GM21786 (cell line): ENCODE measurements around the gene KRT5.

Source experiments
- ATAC-seq: cut with Tn5 transposase; IDR thresholded peaks from one replicate; pipeline ENCODE4 v1.9.1; 2021; ENCODE audit not compliant: unreplicated experiment

Gene KRT5

DNA sequence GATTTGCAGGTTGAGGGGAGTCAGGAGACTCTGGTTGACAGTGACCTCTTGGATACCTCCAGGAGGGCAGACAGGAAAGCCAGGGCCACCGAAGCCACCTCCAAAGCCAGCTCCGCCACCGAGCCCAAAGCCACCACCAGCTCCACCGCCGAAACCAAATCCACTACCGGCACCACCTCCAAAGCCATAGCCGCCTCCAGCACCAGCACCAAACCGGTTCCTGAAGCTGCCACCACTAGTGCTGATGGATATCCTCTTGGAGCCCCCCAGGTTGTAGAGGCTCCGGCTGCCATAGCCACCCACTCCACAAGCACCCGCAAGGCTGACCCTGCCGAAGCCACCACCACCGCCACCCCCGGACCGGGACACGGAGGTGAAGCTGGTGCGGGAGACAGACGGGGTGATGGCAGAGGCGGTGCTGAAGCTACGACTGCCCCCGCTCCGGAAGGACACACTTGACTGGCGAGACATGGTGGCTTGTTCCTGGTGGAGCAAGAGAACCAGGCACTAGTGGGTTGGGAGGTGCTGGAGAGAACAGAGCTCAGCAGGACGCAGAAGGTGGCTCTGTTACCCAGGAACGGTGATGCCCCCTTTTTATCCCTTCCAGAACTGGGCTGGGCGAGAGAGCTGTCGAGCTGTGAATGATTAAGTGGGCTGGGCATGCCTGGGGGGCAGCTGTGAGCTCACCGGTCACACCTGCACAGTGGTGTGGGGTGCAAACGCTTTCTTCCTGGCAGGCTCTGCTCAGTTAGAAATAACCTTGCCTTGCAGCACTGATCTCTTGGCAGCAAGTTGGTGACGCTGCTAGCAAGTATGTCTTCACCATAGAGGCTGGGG, at the start of gene KRT5:
Gene KRT5 (minus strand): TSS at position 569 of the 837 bp plus-strand sequence. CDS start 98 bp downstream, at position 471.
- no peak for ATAC-seq

- no peak for ATAC-seq
These were observed 47.9 kb upstream of the KRT5 start for GRCh38 chr12:52568111-52568510.

- no peak for ATAC-seq
These were observed 46.7 kb upstream of the KRT5 start for GRCh38 chr12:52566847-52567291.

DNA sequence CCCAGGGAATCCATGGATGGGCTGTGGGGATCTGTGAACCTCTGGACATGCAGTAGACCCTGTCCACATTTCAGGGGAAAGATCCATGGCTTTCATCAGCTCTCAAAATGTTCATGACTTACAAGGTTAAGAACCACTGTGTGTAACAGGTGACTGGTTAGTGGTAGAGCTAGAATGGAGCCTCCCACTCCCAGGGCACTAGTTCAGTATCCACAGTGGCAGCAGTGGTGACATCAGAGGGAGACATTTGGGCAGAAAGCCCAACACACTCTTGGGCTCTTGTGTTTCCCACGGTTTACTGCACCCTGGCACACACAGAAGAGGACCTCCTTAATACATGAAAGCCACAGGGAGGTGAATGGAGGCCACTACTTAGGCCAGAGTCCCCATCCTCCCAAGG, 44.4 kb upstream of the KRT5 start:
- no peak for ATAC-seq

DNA sequence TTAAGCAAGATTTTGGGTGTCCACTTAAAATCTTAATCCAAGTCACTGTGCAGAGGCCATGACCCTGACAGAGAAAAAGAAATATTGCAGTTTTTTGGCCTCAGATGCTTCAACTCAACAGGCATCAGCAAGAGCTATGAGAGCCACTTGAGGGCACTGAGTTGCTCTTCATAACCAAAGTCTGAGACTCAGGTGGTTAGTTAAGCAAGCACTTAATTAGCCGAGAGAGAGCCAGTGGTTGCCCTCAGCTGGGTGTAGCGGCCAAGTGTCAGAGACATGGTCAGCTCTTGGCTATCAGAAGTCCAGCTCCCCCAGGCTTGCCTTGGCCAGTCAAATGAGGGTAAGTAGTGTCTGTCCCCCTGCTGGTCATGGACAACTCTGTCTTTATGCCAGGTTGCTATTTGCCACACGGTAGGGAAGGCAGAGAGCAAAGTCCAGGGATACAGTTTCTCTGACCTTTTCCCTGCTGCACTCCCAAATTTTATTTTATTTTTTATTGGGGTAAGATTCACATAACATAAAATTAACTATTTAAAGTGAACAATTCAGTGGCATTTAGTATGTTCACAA, 41.8 kb upstream of the KRT5 start:
- ATAC-seq: no peak

GRCh38 chr12:52559979-52560378, 39.8 kb upstream of the KRT5 start:
- no peak for ATAC-seq

DNA sequence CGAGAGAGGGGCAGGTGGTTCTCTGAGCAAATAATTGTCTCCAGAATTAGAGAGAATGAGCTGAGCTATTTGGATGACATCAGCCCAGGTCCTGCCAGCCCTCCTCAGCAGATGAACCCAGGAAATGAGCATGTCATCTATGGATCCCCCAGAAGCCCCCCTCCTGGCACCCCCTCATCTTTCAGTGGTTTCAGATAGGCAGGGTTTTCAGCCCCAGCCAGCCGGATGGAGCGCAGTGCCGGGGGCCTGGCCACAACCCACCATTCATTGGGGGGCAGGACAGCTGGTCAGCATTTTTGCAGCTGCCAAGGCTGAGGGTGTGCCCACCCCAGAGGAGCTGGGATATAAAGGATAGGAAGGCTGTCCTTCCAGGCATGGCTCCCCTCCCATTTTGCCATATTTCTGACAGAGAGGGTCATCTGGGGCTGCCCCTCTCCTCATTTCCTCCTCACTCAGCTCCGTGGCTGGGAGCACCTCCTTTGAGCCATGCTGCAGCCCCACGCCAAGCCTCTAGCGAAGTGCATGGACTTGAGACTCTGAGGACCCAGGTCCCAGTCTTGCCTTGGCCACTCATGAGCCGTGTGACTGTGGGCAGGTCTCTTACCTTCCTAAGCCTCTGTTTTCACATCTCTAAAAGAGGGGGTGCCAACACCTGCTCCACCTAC, 38.7 kb upstream of the KRT5 start:
- no peak for ATAC-seq

DNA sequence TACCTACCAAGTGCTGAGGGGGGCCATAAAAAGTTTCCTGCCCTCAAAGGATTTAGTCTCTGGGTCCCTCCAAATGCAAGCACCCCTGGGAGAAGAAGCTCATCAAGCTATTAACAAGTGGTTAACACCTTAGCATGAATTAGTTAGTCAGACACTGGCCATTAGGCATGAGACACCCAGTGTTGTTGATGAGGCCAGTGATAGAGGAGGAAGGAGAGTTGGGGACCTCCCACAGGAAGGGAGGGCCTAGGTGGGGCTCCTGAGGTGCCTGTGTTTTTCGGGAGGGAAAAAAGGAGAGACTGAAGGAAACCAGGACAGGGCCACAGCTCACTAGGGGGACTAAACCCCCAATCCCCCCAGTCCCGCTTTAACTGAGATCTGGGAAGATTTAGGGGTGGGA, 37.3 kb upstream of the KRT5 start:
- no peak for ATAC-seq

- ATAC-seq: no peak
These were observed 35.4 kb upstream of the KRT5 start for GRCh38 chr12:52555577-52555976.

GRCh38 chr12:52552681-52553195, 32.5 kb upstream of the KRT5 start, which contains the start of gene KRT71:
Gene KRT71 (minus strand): TSS chr12:52553145. CDS start chr12:52553077, 68 bp downstream.
- ATAC-seq: no peak

GRCh38 chr12:52552055-52552454, 31.9 kb upstream of the KRT5 start:
- ATAC-seq: no peak

- no peak for ATAC-seq
These were observed 31.1 kb upstream of the KRT5 start for GRCh38 chr12:52551216-52551865.

DNA sequence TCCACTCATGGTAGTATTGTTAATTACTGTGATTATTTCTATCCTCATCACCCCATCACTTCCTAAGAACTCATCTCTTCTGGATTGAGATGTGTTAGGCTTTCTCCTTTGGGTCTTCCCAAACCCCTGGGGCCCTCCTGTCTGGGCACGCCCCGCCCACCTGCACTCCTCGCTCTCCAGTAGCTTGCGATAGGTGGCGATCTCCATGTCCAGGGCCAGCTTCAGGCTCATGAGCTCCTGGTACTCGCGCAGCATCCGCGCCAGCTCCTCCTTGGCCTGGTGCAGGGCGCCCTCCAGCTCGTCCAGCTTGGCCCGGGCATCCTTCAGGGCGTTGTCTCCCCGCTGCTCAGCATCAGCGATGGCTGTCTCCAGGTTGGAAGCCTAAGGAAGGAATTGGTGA, 25.9 kb upstream of the KRT5 start:
- no peak for ATAC-seq

DNA sequence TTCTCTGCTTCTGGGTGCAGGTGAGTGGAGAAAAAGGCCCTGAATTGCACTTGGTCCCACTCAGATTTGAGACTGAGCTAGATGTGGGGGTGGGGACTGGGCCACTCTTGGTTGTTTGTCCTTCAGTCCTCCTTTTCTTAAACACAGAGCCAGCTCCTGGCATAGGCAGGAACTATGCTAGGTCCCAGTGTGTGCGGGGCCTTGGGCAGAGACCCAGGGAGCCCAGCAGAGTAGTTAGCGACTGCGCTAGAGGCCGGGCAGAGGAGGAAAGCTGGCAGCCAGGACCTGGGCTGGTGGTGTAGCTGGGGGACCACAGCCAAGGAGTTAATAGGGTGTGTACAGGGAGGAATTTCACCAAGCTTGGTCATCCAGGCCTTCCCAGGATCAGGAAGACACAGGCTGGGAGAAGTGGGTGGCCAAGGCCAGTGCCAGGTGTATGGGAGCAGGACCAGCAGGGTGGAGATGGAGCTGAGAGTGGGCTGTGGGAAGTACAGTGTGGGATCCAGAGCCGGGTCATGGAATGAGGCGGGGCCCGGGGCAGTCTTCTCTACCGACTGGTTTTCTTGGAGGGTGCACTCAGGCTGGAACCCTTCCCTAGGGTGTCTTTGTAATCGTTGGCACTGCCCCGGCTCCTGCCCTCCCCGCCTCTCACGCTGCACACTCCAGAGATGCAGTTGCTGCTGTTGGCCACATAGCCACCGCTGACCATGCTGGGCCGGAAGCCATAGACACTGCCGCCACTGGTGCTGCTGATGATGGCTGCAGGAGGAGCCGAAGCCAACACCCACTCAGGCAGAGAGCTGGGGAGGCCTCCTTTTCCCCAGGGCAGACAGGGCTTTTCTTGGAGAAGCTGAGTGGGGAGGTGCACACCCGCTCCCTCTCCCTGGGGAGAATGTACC, 24.0 kb upstream of the KRT5 start:
- no peak for ATAC-seq

DNA sequence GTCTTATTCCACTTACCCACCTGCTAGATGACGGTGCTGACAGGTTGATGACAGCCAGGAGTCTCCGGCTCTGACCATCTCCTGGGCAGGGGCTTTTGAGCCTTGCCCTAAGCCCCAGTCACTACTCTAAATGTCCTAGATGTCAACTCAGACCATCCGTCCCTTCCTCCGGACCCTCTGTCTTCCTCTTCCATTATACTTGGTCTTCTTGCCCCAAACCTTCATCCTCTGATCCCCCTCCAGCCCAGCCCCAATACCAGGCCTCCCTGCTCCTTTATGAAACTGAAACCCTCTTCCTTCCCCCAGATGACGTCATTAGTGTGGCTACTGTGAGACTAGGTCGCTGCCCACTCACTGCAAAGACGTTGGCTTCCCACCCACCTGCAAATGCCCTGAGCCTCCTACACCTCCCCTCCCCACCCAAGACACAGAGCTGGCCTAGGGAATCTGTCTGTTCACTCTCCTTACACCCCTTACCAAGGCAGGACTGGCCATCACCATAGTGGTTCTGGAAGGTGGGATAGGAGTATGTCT, 22.7 kb upstream of the KRT5 start:
- ATAC-seq: no peak

- ATAC-seq: no peak
These were observed 22.0 kb upstream of the KRT5 start for GRCh38 chr12:52542157-52542556.

GRCh38 chr12:52541709-52542108, 21.5 kb upstream of the KRT5 start:
- no peak for ATAC-seq

- no peak for ATAC-seq
These were observed 20.3 kb upstream of the KRT5 start for GRCh38 chr12:52540531-52540930.

GRCh38 chr12:52539821-52540173, 19.6 kb upstream of the KRT5 start:
- ATAC-seq: no peak
